Panc1 (cell line): ENCODE data around the gene BAHCC1. TPM values are rescaled to one million over a fixed set of nuclear protein-coding genes. Genes with fewer than 3 reads are reported as not detected.

Source experiments
- ATAC-seq: fragments of 200-7000 bp; cut with Tn5 transposase; 2 replicates; pipeline ENCODE4 v1.9.1; 2020; ENCODE audit warnings: mild to moderate bottlenecking, moderate library complexity
- BruUV-seq: library from RNA; stranded (reverse); fragments of 400-500 nt; replicated peaks from 2 replicates; lab custom pipeline; 2021; lab: Mats Ljungman, UMichigan
- CTCF ChIA-PET: fragments of 300-600 bp; sonication (Branson Sonifier 250); formaldehyde crosslinking; loops from one replicate; lab custom pipeline; 2022; ENCODE audit warnings: antibody characterized with exemption; lab: Charles Lee
- POLR2A ChIA-PET: fragments of 300-600 bp; sonication (Branson Sonifier 250); formaldehyde crosslinking; loops from one replicate; lab custom pipeline; 2022; ENCODE audit warnings: antibody characterized with exemption; lab: Charles Lee
- DNase-seq: peaks from one replicate; pipeline ENCODE4 v3.0.0-alpha.2; 2010; ENCODE audit warnings: low read depth, low spot score
- H3K27ac ChIP-seq: 2 replicates; pipeline ENCODE4 v1.5.1; 2011; ENCODE audit warnings: mild to moderate bottlenecking, low read length, inconsistent platforms
- H3K27me3 ChIP-seq: fragments of 200-500 bp; sonication (Bioruptor generic); 2 replicates; pipeline ENCODE4 v1.6.0; 2014; ENCODE audit warnings: low read length, inconsistent platforms; ENCODE audit not compliant: control insufficient read depth, insufficient read depth
- H3K36me3 ChIP-seq: fragments of 200-500 bp; sonication (Bioruptor generic); 2 replicates; pipeline ENCODE4 v1.5.1; 2014; ENCODE audit warnings: inconsistent platforms, mild to moderate bottlenecking, low read length, moderate library complexity; ENCODE audit not compliant: control insufficient read depth, insufficient read depth
- H3K4me1 ChIP-seq: 2 replicates; pipeline ENCODE4 v1.5.1; 2011; ENCODE audit warnings: inconsistent platforms, mild to moderate bottlenecking, low read length, moderate library complexity; ENCODE audit not compliant: control insufficient read depth, insufficient read depth
- H3K4me3 ChIP-seq, 2 experiments: 2 replicates each; pipeline ENCODE4 v1.5.1; 2011 to 2012; ENCODE audit warnings: low read depth in 2 of 2, low read length in 2 of 2, mild to moderate bottlenecking in 2 of 2, inconsistent platforms in 1 of 2, moderate library complexity in 1 of 2
- H3K9me3 ChIP-seq: fragments of 200-500 bp; sonication (Bioruptor generic); 2 replicates; pipeline ENCODE4 v1.5.1; 2014; ENCODE audit warnings: low read depth, mild to moderate bottlenecking, inconsistent platforms, low read length, moderate library complexity; ENCODE audit not compliant: control insufficient read depth, insufficient read depth
- POLR2AphosphoS5 ChIP-seq: IDR thresholded peaks from 2 replicates; pipeline ENCODE4 v1.6.1; 2012; ENCODE audit warnings: mild to moderate bottlenecking, low read depth, low read length, moderate library complexity
- SIN3A ChIP-seq: IDR thresholded peaks from 2 replicates; pipeline ENCODE4 v1.6.1; 2012; ENCODE audit warnings: low read depth, mild to moderate bottlenecking, low read length, moderate library complexity, borderline replicate concordance; ENCODE audit not compliant: insufficient read depth
- TCF7L2 ChIP-seq: IDR thresholded peaks from 2 replicates; pipeline ENCODE4 v1.6.1; 2011; ENCODE audit warnings: mild to moderate bottlenecking, low read depth, low read length, inconsistent platforms
- in situ Hi-C: cut with HindIII; loops from 2 replicates; pipeline ENCODE4 v1.10.0; 2016; ENCODE audit warnings: low sequenced_read_pairs, low pct_unique_long_range_greater_than_20kb
- intact Hi-C: fragments of 100-400 bp; cut with micrococcal nuclease; formaldehyde crosslinking; loops from one replicate; pipeline ENCODE4 v1.10.0; 2022; ENCODE audit not compliant: unreplicated experiment
- total RNA-seq: library from RNA; stranded (reverse); gene quantifications from one replicate; pipeline ENCODE4 v1.2.1, GENCODE V29; 2021; ENCODE audit not compliant: unreplicated experiment
- TF ChIP-seq, protein P1 (sequence below): fragments of 450-650 bp; IDR thresholded peaks from 2 replicates; pipeline ENCODE4 v1.5.1; 2017; ENCODE audit warnings: mild to moderate bottlenecking
- TF ChIP-seq, protein P2 (sequence below), 2 experiments: IDR thresholded peaks; 2 replicates each; pipeline ENCODE4 v1.6.1; 2011 to 2012; ENCODE audit warnings: low read depth in 2 of 2, control low read depth in 1 of 2, low read length in 1 of 2, mild to moderate bottlenecking in 1 of 2, moderate library complexity in 1 of 2; ENCODE audit not compliant: insufficient read depth in 1 of 2

Gene BAHCC1
- total RNA-seq, 1 experiment from 2014 or later: 77.4 TPM

DNA sequence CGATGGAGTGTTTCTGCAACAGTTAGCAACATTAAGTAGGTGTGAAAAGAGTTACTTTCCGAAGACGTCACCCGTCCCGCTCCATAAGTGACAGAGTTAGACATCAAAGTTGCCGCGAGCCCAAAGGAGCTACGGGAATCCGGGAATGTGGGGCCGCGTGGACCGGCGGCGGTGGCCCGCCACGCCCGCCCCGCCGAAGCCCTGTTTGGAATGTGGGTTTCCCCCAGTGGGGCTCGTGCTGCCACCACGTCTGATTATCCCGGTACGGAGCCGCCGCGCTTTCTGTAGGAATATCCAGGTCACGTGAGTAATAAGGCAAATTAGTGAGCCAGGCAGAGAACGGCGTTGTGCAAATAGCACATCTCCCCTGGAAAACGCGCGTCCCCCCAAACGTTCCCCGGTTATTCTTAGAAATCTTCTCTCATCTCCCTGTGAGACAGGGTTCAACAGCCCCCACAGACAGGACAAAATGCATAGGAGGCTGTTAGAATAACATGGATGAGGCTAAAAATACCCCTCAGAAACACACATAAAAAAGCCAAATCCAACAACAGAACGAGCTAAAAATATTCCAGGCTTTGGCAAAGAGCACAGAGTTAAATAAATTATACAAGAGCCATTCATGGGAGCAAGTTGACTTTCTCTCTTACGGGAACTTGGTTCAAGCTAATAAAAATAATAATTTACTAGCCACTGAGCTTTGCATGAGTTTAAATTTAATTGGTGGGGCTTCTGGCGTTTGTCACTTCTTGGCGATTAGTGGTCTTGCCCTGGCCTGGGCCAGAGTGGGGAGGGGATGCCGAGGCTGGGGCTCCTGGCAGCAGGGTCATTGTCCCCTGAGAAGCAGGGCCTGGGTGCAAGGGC, 8.6 kb downstream of the BAHCC1 start:
- intact Hi-C loops: loop anchor here (5.0 kb wide), 2 partner anchors 83 to 112 kb away; no protein-coding TSS in a partner anchor
- DNase-seq (no peak), ATAC-seq (no peak)
- Histone ChIP-seq H3K36me3 (no peaks in the 10 kb centered on the region; the same call in 1 of the 2 replicates), H3K27me3 (no peaks in the 10 kb centered on the region), H3K9me3 (no peaks in the 10 kb centered on the region), H3K27ac (peak overlapping the region; percentile 100), H3K4me1 (peaks cover 82% of the 10 kb centered on the region), H3K4me3 (peak overlapping the region; percentile 0 to 7; a peak in 2 of 4 replicates)
- TF ChIP-seq, protein P1, sequence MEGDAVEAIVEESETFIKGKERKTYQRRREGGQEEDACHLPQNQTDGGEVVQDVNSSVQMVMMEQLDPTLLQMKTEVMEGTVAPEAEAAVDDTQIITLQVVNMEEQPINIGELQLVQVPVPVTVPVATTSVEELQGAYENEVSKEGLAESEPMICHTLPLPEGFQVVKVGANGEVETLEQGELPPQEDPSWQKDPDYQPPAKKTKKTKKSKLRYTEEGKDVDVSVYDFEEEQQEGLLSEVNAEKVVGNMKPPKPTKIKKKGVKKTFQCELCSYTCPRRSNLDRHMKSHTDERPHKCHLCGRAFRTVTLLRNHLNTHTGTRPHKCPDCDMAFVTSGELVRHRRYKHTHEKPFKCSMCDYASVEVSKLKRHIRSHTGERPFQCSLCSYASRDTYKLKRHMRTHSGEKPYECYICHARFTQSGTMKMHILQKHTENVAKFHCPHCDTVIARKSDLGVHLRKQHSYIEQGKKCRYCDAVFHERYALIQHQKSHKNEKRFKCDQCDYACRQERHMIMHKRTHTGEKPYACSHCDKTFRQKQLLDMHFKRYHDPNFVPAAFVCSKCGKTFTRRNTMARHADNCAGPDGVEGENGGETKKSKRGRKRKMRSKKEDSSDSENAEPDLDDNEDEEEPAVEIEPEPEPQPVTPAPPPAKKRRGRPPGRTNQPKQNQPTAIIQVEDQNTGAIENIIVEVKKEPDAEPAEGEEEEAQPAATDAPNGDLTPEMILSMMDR: no peak
- peak; percentile 81 for TF ChIP-seq TCF7L2
- TF ChIP-seq, protein P2, sequence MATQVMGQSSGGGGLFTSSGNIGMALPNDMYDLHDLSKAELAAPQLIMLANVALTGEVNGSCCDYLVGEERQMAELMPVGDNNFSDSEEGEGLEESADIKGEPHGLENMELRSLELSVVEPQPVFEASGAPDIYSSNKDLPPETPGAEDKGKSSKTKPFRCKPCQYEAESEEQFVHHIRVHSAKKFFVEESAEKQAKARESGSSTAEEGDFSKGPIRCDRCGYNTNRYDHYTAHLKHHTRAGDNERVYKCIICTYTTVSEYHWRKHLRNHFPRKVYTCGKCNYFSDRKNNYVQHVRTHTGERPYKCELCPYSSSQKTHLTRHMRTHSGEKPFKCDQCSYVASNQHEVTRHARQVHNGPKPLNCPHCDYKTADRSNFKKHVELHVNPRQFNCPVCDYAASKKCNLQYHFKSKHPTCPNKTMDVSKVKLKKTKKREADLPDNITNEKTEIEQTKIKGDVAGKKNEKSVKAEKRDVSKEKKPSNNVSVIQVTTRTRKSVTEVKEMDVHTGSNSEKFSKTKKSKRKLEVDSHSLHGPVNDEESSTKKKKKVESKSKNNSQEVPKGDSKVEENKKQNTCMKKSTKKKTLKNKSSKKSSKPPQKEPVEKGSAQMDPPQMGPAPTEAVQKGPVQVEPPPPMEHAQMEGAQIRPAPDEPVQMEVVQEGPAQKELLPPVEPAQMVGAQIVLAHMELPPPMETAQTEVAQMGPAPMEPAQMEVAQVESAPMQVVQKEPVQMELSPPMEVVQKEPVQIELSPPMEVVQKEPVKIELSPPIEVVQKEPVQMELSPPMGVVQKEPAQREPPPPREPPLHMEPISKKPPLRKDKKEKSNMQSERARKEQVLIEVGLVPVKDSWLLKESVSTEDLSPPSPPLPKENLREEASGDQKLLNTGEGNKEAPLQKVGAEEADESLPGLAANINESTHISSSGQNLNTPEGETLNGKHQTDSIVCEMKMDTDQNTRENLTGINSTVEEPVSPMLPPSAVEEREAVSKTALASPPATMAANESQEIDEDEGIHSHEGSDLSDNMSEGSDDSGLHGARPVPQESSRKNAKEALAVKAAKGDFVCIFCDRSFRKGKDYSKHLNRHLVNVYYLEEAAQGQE (IDR thresholded peaks at IDR 0.05; ENCODE audit: insufficient read depth in 1 of 2, low read depth in 2 of 2, low read length in 1 of 2): no peak
- CTCF ChIA-PET: interaction anchor here (0.7 to 1.1 kb wide), 2 partner anchors 81 to 96 kb away, joined by 4 read pairs; no protein-coding TSS in a partner anchor
- in situ Hi-C loops: no loop called here
- POLR2A ChIA-PET: interaction anchor here (1.9 kb wide), 1 partner anchor 9 kb away, joined by 14 read pairs; the partner anchor contains the start of gene BAHCC1
- BruUV-seq: TSS peak; percentile 40

DNA sequence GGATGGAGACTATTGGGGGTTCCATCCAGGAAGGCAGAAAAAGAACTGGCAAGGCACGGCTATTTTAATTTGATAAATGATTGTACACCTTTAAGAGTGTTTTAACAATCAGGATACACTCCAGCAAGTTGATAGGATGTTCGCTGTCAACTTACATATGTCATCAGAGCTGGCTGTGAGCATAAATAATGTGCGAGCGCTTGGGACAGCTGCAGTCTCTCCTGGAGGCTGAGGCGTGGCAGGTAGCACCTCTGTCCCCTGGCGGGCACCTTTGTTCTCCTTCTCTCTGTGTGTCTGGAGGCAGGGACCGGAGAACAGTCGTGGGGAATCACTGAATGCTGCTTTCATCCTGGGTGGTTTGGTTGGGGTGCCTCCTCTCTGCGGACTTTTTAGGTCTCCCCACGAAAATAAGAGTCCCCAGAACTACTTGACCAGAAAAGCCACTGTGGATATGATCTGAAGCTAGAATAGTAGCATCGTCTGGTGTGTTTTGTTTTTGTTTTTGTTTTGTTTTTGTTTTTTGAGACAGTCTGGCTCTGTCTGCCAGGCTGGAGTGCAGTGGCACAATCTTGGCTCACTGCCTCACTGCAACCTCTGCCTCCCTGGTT, 9.4 kb downstream of the BAHCC1 start:
- in situ Hi-C loops: no loop called here
- peaks cover 89% of the 10 kb centered on the region for H3K4me1 ChIP-seq
- CTCF ChIA-PET: interaction anchor here (1.1 kb wide), 1 partner anchor 80 kb away, joined by 4 read pairs; no protein-coding TSS in a partner anchor

More for the DNA sequence above, 9.4 kb downstream of the BAHCC1 start:
- Histone ChIP-seq H3K4me3 (peak overlapping the region; percentile 0 to 37; a peak in 3 of 4 replicates), H3K27ac (peak overlapping the region; percentile 100), H3K27me3 (no peaks in the 10 kb centered on the region), H3K36me3 (no peaks in the 10 kb centered on the region), H3K9me3 (no peaks in the 10 kb centered on the region)
- POLR2A ChIA-PET: interaction anchor here (0.6 to 1.9 kb wide), 3 partner anchors 10 to 80 kb away, joined by 3 to 14 read pairs (median 3); partner anchors contain the start of gene BAHCC1
- BruUV-seq: no TSS peak
- DNase-seq (no peak), ATAC-seq (peak; percentile 19)
- intact Hi-C loops: loop anchor here (5.0 kb wide), 2 partner anchors 83 to 112 kb away; no protein-coding TSS in a partner anchor
- peak; percentile 93 for TF ChIP-seq TCF7L2
- TF ChIP-seq POLR2AphosphoS5: peak; percentile 82
- peak; percentile 63; the same call in 1 of the 2 replicates for TF ChIP-seq SIN3A
- TF ChIP-seq, protein P1: peak; percentile 14; the same call in 1 of the 2 replicates
- TF ChIP-seq, protein P2 (IDR thresholded peaks at IDR 0.05; ENCODE audit: insufficient read depth in 1 of 2, low read depth in 2 of 2, low read length in 1 of 2): no peak
